SKM-1 treated with dmso at 0.1 percent for 144 hours (cell line): Measurements from ENCODE around the gene FAM13A.
"Not testable (repeated sequence)": the region's sequence is repeated elsewhere in the genome, so short reads cannot be mapped to it uniquely, and the experiment has no call there.

ENCODE experiments used
- DNase-seq: peaks from one replicate; lab custom pipeline; 2025; ENCODE audit not compliant: unreplicated experiment; lab: John Stamatoyannopoulos, UW

Gene FAM13A

GRCh38 chr4:89000844-89001360 lies 56.1 kb downstream of the FAM13A start:
- no peak for DNase-seq

- no peak for DNase-seq
Measured at GRCh38 chr4:89000382-89000781, 56.6 kb downstream of the FAM13A start.

GRCh38 chr4:88999392-88999930 lies 57.5 kb downstream of the FAM13A start:
- DNase-seq: no peak

- DNase-seq: no peak
Measured at GRCh38 chr4:88998891-88999290, 58.1 kb downstream of the FAM13A start.

GRCh38 chr4:88998001-88998400 lies 59.0 kb downstream of the FAM13A start:
- DNase-seq: no peak

- DNase-seq: no peak
Measured at GRCh38 chr4:88995874-88996273, 61.1 kb downstream of the FAM13A start.

- DNase-seq: not testable (repeated sequence)
Measured at GRCh38 chr4:88995257-88995656, 61.7 kb downstream of the FAM13A start.

GRCh38 chr4:88993246-88993645 lies 63.7 kb downstream of the FAM13A start:
- DNase-seq: no peak

GRCh38 chr4:88991746-88992145 lies 65.2 kb downstream of the FAM13A start:
- DNase-seq: no peak

- DNase-seq: no peak
Measured at GRCh38 chr4:88989990-88990389, 67.0 kb downstream of the FAM13A start.

GRCh38 chr4:88985088-88985773 lies 71.8 kb downstream of the FAM13A start:
- no peak for DNase-seq

- no peak for DNase-seq
Measured at GRCh38 chr4:88982757-88983156, 74.2 kb downstream of the FAM13A start.

- DNase-seq: no peak
Measured at GRCh38 chr4:88981993-88982392, 75.0 kb downstream of the FAM13A start.

- no peak for DNase-seq
Measured at GRCh38 chr4:88981556-88981955, 75.4 kb downstream of the FAM13A start.

- no peak for DNase-seq
Measured at GRCh38 chr4:88979276-88979675, 77.7 kb downstream of the FAM13A start.

GRCh38 chr4:88976775-88977035 lies 80.3 kb downstream of the FAM13A start:
- DNase-seq: no peak

- no peak for DNase-seq
Measured at GRCh38 chr4:88975958-88976774, 80.8 kb downstream of the FAM13A start.

GRCh38 chr4:88971536-88971935 lies 85.4 kb downstream of the FAM13A start:
- no peak for DNase-seq

- no peak for DNase-seq
Measured at GRCh38 chr4:88969746-88970145, 87.2 kb downstream of the FAM13A start.

GRCh38 chr4:88969271-88969670 lies 87.7 kb downstream of the FAM13A start:
- DNase-seq: no peak

- DNase-seq: no peak
Measured at GRCh38 chr4:88967883-88968331, 89.1 kb downstream of the FAM13A start.

GRCh38 chr4:88965053-88965452 lies 91.9 kb downstream of the FAM13A start:
- DNase-seq: no peak
